Measurements from ENCODE around the gene C1QC.

DNA sequence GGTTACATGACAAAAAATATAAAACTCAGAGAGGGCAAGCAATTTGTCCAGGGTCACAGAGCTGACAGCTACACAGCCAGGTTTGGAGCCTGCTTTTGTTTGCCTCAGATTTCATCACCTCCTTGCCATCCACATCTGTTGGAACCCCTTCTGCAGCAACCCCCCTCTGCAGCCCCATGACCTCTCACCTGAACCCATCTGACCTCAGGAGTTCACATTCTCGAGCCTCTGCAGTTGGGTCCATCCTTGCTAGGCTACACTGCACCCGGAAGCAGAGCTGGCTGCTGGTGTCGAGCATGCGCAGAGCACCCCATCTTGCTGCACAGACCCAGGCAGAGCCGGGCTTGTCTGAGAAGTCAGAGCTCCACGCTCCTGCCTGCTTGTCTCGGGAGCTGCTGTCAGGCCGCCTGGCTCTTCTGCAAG, 19.6 kb downstream of the C1QC start:
- TF ChIP-seq, protein P1, sequence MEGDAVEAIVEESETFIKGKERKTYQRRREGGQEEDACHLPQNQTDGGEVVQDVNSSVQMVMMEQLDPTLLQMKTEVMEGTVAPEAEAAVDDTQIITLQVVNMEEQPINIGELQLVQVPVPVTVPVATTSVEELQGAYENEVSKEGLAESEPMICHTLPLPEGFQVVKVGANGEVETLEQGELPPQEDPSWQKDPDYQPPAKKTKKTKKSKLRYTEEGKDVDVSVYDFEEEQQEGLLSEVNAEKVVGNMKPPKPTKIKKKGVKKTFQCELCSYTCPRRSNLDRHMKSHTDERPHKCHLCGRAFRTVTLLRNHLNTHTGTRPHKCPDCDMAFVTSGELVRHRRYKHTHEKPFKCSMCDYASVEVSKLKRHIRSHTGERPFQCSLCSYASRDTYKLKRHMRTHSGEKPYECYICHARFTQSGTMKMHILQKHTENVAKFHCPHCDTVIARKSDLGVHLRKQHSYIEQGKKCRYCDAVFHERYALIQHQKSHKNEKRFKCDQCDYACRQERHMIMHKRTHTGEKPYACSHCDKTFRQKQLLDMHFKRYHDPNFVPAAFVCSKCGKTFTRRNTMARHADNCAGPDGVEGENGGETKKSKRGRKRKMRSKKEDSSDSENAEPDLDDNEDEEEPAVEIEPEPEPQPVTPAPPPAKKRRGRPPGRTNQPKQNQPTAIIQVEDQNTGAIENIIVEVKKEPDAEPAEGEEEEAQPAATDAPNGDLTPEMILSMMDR (IDR thresholded peaks at IDR 0.05), result no peak
- TF ChIP-seq POLR2A (IDR thresholded peaks at IDR 0.05) (no peak), EP300 (IDR thresholded peaks at IDR 0.05) (no peak)

Data from sigmoid colon (tissue), 4 donors.